Measurements from ENCODE around the gene ESYT3.
A peak's percentile ranks its signal among the peaks of the same experiment; 100 is the strongest.
"Not testable (repeated sequence)": the region's sequence is repeated elsewhere in the genome, so short reads cannot be mapped to it uniquely, and the experiment has no call there.

Gene ESYT3

GRCh38 chr3:138497851-138498250, 63.4 kb downstream of the ESYT3 start:
- no peak overlapping the region for H3K4me3 Mint-ChIP-seq
- H3K4me1 Mint-ChIP-seq: peaks cover 4% of the 10 kb centered on the region
- H3K27me3 Mint-ChIP-seq (ENCODE audit: low read depth): no peaks in the 10 kb centered on the region
- peak overlapping the region in 1 of 3 experiments; percentile 19 for H3K27ac Mint-ChIP-seq
- no peaks in the 10 kb centered on the region for H3K9me3 Mint-ChIP-seq
- peaks cover 23% of the 10 kb centered on the region for H3K36me3 Mint-ChIP-seq (ENCODE audit: low read depth)
- no peak for TF ChIP-seq CTCF (IDR thresholded peaks at IDR 0.05; ENCODE audit: unreplicated experiment in 3 of 3)

- Mint-ChIP-seq H3K36me3 (ENCODE audit: low read depth) (peaks cover 18% of the 10 kb centered on the region), H3K4me3 (no peak overlapping the region), H3K4me1 (peaks cover 4% of the 10 kb centered on the region), H3K27me3 (ENCODE audit: low read depth) (no peaks in the 10 kb centered on the region), H3K9me3 (no peaks in the 10 kb centered on the region), H3K27ac (no peak overlapping the region)
- TF ChIP-seq CTCF (IDR thresholded peaks at IDR 0.05; ENCODE audit: unreplicated experiment in 3 of 3): no peak
These were observed 64.6 kb downstream of the ESYT3 start for GRCh38 chr3:138498991-138499390.

- Mint-ChIP-seq H3K9me3 (no peaks in the 10 kb centered on the region), H3K27me3 (ENCODE audit: low read depth) (no peaks in the 10 kb centered on the region), H3K4me1 (no peaks in the 10 kb centered on the region), H3K36me3 (ENCODE audit: low read depth) (peaks cover 18% of the 10 kb centered on the region), H3K4me3 (no peak overlapping the region), H3K27ac (no peak overlapping the region)
- TF ChIP-seq CTCF (IDR thresholded peaks at IDR 0.05; ENCODE audit: unreplicated experiment in 3 of 3): no peak
These were observed 73.1 kb downstream of the ESYT3 start for GRCh38 chr3:138507524-138507923.

DNA sequence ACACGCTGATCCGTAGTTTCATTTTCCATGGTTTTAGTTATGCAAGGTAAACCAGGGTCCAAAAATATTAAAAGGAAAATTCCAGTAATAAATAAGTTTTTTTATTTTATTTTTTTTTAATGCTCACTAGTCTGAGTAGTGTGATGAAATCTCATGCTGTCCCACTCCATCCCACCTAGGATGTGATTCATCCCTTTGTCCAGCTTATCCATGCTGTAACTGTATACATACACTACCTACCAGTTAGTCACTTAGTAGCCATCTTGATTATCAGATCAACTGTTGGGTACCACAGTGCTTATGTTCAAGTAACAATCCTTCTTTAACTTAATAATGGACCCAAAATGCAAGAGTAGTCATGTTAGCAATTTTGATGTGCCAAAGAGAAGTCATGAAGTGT, 75.2 kb downstream of the ESYT3 start:
- Mint-ChIP-seq H3K36me3 (ENCODE audit: low read depth) (peaks cover 14% of the 10 kb centered on the region), H3K9me3 (no peaks in the 10 kb centered on the region), H3K27me3 (ENCODE audit: low read depth) (no peaks in the 10 kb centered on the region), H3K4me1 (no peaks in the 10 kb centered on the region), H3K27ac (no peak overlapping the region), H3K4me3 (no peak overlapping the region)
- no peak for TF ChIP-seq CTCF (IDR thresholded peaks at IDR 0.05; ENCODE audit: unreplicated experiment in 3 of 3)

- Mint-ChIP-seq H3K36me3 (ENCODE audit: low read depth) (peaks cover 28% of the 10 kb centered on the region), H3K4me3 (no peak overlapping the region), H3K27me3 (ENCODE audit: low read depth) (no peaks in the 10 kb centered on the region), H3K4me1 (no peaks in the 10 kb centered on the region), H3K9me3 (peaks cover 5% of the 10 kb centered on the region), H3K27ac (no peak overlapping the region)
- TF ChIP-seq CTCF (IDR thresholded peaks at IDR 0.05; ENCODE audit: unreplicated experiment in 3 of 3): no peak
These were observed 77.5 kb downstream of the ESYT3 start for GRCh38 chr3:138511945-138512344.

DNA sequence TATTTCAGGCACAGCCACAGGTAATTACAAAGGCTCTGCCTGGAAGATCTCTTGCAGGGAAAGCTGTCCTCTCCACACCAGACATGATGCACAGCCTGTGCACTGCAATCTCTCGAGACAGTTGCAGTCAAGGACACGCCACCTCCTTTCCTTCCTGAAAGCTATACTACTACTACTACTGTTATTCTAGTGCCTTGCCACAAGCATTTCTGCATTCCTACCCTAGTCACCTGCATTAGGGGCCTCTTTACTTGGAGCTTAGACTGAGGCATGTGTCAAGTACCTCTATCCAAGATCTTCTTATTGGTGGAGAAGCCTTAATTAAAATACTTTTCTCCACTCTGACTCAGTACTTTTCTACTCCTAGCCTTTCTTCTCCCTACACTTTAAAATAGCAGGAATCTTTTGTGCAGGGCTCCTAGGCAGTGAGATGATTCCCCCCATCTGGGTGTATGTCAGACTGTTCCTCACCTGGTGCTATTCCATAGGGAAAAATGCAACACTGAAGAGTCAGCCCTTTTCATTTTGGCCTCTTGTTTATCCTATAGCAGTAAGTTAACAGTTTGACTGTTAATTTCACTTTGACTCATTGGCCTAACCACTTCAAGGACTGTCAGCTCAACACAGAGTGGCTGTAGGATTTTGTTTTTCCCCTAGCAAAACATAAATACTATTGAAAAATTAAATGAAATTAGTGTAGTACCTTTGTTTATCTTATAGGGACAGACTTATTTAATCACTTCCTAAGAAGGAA, 78.9 kb downstream of the ESYT3 start:
- Mint-ChIP-seq H3K27me3 (ENCODE audit: low read depth) (no peaks in the 10 kb centered on the region), H3K36me3 (ENCODE audit: low read depth) (peaks cover 37% of the 10 kb centered on the region), H3K4me1 (no peaks in the 10 kb centered on the region), H3K4me3 (no peak overlapping the region), H3K9me3 (peaks cover 13% of the 10 kb centered on the region), H3K27ac (no peak overlapping the region)
- no peak for TF ChIP-seq CTCF (IDR thresholded peaks at IDR 0.05; ENCODE audit: unreplicated experiment in 3 of 3)

DNA sequence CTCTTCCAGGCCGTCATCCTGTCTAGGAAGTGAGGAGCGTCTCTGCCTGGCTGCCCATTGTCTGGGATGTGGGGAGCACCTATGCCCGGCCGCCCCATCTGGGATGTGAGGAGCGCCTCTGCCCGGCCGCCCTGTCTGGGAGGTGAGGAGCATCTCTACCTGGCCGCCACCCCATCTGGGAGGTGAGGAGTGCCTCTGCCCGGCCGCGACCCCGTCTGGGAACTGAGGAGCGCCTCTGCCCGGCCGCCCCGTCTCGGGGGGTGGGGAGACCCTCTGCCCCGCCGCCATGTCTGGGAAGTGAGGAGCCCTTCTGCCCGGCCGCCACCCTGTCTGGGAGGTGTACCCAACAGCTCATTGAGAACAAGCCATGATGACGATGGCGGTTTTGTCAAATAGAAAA, 87.0 kb downstream of the ESYT3 start:
- peaks cover 87% of the 10 kb centered on the region for H3K36me3 Mint-ChIP-seq (ENCODE audit: low read depth)
- not testable (repeated sequence) for H3K4me1 Mint-ChIP-seq; H3K27me3 Mint-ChIP-seq (ENCODE audit: low read depth); H3K27ac Mint-ChIP-seq; H3K4me3 Mint-ChIP-seq
- peaks cover 53% of the 10 kb centered on the region for H3K9me3 Mint-ChIP-seq
